Measurements from ENCODE around the gene TRAF2.
A peak's percentile ranks its signal among the peaks of the same experiment; 100 is the strongest.

Gene TRAF2

DNA sequence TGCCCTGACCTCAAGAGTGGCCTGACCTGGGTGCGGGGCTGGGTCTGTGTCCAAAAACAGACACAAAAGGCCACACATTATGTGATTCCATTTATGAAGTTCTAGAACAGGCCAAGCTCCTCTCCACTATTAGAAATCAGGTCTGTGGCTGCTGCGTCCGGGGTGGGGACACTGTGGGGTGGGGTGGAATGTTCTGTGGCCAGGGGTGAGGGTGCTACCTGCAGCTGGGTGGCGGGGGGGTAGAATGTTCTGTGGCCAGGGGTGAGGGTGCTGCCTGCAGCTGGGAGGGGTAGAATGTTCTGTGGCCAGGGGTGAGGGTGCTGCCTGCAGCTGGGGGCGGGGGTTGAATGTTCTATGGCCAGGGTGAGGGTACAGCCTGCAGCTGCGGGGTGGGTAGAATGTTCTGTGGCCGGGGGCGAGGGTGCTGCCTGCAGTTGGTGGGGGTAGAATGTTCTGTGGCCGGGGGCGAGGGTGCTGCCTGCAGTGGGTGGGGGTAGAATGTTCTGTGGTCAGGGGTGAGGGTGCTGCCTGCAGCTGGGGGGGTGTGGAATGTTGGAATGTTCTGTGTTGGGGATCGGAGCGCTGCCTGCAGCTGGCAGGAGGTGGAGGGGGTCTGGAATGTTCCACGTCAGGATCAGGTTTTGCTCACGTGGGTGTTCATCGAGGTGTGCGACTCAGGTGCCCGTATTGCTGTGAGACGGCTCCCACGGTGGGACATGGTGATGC lies 74.1 kb downstream of the TRAF2 start:
- Mint-ChIP-seq H3K36me3 (peaks cover 3 to 5% of the 10 kb centered on the region in 2 donors), H3K27me3 (peaks cover 13 to 16% of the 10 kb centered on the region in 2 donors), H3K27ac (no peak overlapping the region), H3K9me3 (peaks cover 6% of the 10 kb centered on the region in 2 donors), H3K4me1 (no peaks in the 10 kb centered on the region), H3K4me3 (no peak overlapping the region)
- DNase-seq (no peak), ATAC-seq (replicated peaks) (no peak)

DNA sequence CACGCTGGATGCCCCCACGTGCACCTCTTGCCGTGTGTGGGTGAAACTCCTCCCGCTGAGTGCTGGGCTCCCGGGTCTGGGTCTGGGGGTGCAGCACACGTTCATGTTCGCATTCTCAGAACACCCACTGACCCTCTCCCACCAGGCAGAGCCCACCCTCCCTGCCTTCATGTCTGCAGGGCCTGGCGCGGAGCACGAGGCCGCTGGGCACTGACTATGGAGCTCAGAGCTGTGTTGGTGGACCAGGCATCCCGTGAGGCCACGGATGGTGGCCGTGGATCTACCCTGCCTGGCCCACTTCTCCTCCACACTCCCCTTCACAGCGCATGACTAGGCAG lies 74.6 kb downstream of the TRAF2 start:
- Mint-ChIP-seq H3K4me3 (no peak overlapping the region), H3K36me3 (peaks cover 3 to 5% of the 10 kb centered on the region in 2 donors), H3K27ac (no peak overlapping the region), H3K9me3 (peaks cover 6% of the 10 kb centered on the region in 2 donors), H3K4me1 (peaks cover 3 to 4% of the 10 kb centered on the region in 2 donors), H3K27me3 (peaks cover 17 to 20% of the 10 kb centered on the region in 2 donors)
- no peak for ATAC-seq (replicated peaks)
- no peak for DNase-seq

DNA sequence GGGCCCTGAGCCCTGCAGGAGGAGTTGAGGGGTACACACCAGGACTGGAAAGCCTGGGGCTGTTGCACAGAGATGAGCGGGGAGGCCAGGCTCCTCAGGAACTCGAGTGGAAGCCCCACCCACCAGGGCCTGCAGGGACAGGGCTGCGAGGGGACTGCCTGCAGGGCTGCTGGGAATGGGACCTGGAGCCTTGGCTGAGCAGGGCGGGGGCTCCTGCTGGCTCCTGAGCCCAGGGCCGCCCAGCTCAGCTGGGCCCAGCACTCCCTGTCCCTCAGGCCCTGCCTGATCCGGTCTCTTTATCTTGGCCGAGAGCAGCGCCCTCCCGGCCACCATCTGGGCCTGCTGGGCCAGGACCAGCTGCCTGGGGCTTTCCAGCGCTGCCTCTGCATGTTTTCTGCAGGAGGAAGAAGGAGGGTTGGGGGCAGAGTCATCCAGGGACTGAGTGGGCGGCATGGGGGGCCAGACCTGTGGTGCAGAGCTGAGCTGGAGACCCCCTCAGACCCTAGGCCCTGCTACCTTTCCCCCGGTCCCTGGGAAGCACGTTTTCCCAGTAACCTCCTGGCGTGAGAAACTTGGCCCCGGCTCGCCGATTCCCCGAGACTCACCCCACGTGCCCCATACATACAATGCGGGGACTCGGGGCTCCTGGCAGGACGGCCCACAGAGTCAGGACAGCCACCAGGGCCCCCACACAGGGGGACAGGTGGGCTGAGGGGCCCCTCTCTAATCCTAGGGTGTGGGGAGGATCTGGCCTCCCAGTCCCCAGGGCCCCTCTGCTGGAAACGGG lies 75.2 kb downstream of the TRAF2 start:
- no peak overlapping the region for H3K4me3 Mint-ChIP-seq

DNA sequence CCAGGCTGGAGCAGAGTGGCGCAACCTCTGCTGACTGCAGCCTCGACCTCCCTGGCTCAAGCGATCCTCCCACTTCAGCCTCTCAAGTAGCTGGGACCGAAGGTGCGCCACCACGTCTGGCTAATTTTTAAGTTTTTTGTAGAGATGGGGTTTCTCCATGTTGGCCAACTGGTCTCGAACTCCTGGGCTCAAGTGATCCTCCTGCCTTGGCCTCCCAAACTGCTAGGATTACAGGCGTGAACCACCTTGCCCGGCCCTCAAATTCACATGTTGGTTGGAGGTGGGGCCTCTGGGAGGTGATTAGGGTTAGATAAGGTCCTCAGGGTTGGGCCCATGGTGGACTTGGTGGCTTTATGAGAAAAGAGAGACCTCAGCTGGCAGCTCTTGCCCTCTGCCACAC lies 75.8 kb downstream of the TRAF2 start:
- peaks cover 0 to 3% of the 10 kb centered on the region in 2 donors for H3K36me3 Mint-ChIP-seq
- H3K4me3 Mint-ChIP-seq, result no peak overlapping the region
- ATAC-seq (replicated peaks) (no peak), DNase-seq (no peak)
- H3K9me3 Mint-ChIP-seq, result no peaks in the 10 kb centered on the region
- H3K27ac Mint-ChIP-seq, result no peak overlapping the region
- peaks cover 7 to 11% of the 10 kb centered on the region in 2 donors for H3K4me1 Mint-ChIP-seq
- peaks cover 18 to 20% of the 10 kb centered on the region in 2 donors for H3K27me3 Mint-ChIP-seq

More for the DNA sequence above, 75.2 kb downstream of the TRAF2 start:
- Mint-ChIP-seq H3K4me1 (peaks cover 7 to 10% of the 10 kb centered on the region in 2 donors), H3K9me3 (peaks cover 4% of the 10 kb centered on the region in 2 donors), H3K27ac (no peak overlapping the region), H3K36me3 (peaks cover 3 to 4% of the 10 kb centered on the region in 2 donors), H3K27me3 (peaks cover 20% of the 10 kb centered on the region in 2 donors)
- ATAC-seq (replicated peaks), result no peak
- no peak for DNase-seq

DNA sequence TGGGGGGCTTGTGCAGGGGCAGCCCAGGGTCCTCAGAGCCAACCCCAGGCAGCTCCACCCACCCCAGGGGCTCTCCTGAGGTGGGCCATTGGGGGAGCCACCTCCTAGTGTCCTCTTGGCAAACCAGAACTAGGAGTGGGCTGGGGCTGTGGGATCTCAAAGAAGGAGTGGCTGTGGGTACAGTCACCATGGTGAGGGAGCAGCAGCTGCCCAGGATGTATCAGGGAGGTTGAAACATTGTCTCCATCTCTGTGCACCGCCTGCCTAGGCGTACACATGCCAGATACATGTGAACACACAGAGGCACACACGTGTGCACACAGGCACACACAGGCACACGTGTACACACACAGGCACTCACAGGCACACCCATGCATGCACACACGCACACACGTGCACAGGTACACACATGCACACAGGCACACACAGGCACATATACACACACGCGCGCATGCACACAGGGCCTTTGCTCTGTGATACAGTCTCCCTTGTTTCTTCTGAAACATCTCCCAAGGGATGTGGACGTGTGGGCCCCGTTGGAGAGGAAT lies 76.5 kb downstream of the TRAF2 start:
- DNase-seq (no peak), ATAC-seq (replicated peaks) (no peak)
- peaks cover 20% of the 10 kb centered on the region in 2 donors for H3K27me3 Mint-ChIP-seq
- H3K27ac Mint-ChIP-seq, result no peak overlapping the region
- H3K9me3 Mint-ChIP-seq, result no peaks in the 10 kb centered on the region
- H3K36me3 Mint-ChIP-seq, result peaks cover 0 to 3% of the 10 kb centered on the region in 2 donors
- no peak overlapping the region for H3K4me3 Mint-ChIP-seq
- peaks cover 7 to 11% of the 10 kb centered on the region in 2 donors for H3K4me1 Mint-ChIP-seq

DNA sequence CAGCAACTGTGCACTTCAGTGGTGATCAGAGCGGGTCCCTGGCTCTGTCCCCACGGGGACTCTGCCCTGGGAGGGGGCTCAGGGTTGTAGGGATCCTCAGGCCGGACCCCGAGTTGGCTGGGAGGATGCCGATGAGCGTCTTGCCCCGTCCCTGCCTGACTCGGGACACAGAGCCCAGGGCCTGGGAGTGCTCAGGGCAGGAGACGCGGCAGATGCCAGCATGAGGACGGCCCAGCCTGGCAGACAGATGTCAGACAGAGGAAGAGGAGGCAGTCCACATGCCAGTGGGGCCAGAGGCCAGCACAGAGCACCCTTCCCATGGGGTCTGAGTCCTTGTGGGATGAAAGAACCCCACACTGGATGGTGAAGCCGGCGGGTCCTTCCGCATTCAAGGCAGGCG lies 77.0 kb downstream of the TRAF2 start:
- ATAC-seq (replicated peaks) (no peak), DNase-seq (no peak)
- Mint-ChIP-seq H3K4me3 (no peak overlapping the region), H3K27ac (no peak overlapping the region), H3K36me3 (peaks cover 0 to 3% of the 10 kb centered on the region in 2 donors), H3K27me3 (peaks cover 20 to 24% of the 10 kb centered on the region in 2 donors), H3K4me1 (peaks cover 7 to 11% of the 10 kb centered on the region in 2 donors), H3K9me3 (no peaks in the 10 kb centered on the region)

DNA sequence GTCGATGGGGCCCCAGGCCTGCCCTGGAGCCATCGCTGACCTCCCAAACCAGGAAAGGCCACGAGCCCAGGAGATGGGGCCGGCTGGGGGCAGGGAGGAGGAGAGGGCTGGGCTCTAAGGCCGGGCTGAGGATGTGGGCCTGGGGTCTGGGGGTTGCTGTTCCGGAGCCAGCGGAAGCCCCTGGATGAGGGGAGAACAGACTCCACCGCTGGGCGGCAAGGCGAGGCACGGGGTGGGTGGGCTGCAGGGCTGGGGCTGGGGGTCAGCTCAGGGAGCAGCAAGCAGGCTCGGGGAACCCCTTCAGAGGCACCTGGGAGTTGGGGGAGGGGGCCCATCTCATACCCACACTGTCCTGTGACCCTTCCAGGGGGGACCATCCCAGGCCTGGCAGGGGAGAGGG lies 77.4 kb downstream of the TRAF2 start:
- peaks cover 7 to 11% of the 10 kb centered on the region in 2 donors for H3K4me1 Mint-ChIP-seq
- DNase-seq, result no peak

DNA sequence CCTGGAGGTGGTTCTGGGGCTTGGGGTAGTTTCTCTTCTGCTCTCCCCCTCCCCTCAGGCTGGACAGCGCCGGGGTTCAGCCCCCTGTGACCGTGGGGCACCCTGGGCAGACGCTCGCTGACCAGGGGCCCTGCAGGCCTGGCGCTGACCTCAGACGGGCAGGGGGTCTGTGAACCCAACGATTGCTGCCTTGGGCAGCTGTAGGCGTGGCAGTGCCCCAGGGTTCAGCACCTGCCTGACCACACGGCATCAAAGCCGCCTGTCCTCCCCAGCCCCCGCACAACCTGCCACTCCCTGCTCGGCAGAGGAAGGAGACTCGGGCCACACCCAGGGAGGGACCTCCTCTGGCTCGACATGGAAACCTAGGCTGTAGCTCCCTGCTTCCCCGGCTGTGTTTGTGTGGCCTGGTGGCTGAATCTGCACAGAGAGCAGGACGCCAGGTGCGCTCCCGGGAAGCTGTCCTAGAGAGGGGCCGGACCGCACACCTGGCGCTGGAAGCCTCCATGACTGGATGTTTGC lies 77.9 kb downstream of the TRAF2 start:
- no peak overlapping the region for H3K27ac Mint-ChIP-seq
- H3K27me3 Mint-ChIP-seq, result peaks cover 13 to 20% of the 10 kb centered on the region in 2 donors
- DNase-seq (no peak), ATAC-seq (replicated peaks) (no peak)
- H3K36me3 Mint-ChIP-seq, result no peaks in the 10 kb centered on the region
- no peaks in the 10 kb centered on the region for H3K9me3 Mint-ChIP-seq
- peaks cover 7 to 11% of the 10 kb centered on the region in 2 donors for H3K4me1 Mint-ChIP-seq
- H3K4me3 Mint-ChIP-seq, result no peak overlapping the region

More for the DNA sequence above, 77.4 kb downstream of the TRAF2 start:
- no peak overlapping the region for H3K27ac Mint-ChIP-seq
- H3K9me3 Mint-ChIP-seq, result no peaks in the 10 kb centered on the region
- H3K36me3 Mint-ChIP-seq, result peaks cover 0 to 2% of the 10 kb centered on the region in 2 donors
- no peak for ATAC-seq (replicated peaks)
- H3K4me3 Mint-ChIP-seq, result no peak overlapping the region
- H3K27me3 Mint-ChIP-seq, result peaks cover 18 to 23% of the 10 kb centered on the region in 2 donors

DNA sequence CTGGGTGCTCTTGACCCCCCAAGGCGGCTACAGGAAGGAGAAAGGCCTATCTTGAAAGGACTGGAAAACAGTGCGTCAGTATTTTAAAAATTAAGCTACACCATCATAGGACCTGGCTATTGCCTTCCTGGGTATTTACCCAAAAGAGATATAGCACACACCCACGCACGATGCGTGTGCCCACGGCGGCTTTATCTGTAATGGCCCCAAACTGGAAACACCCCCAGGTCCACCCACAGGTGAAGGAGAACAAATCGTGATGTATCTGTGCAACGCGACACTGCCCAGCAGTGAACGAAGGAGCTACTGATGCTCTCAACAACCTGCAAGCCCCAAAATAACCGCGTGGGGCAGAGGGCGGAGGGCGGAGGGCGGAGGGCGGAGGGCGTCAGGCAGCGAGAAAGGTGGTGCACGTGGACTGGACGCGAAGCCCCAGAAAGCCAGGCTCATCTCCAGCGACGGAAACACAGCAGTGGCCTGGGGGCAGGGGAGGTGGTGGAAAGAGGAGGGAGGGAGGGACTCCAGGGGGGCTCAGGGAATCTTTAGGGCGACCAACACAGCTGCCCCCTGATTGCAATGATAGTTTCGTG lies 78.6 kb downstream of the TRAF2 start:
- H3K4me3 Mint-ChIP-seq, result no peak overlapping the region
- H3K4me1 Mint-ChIP-seq, result peaks cover 7 to 11% of the 10 kb centered on the region in 2 donors
- DNase-seq (no peak), ATAC-seq (replicated peaks) (no peak)
- H3K27me3 Mint-ChIP-seq, result peaks cover 14 to 24% of the 10 kb centered on the region in 2 donors
- no peaks in the 10 kb centered on the region for H3K9me3 Mint-ChIP-seq
- H3K27ac Mint-ChIP-seq, result no peak overlapping the region
- no peaks in the 10 kb centered on the region for H3K36me3 Mint-ChIP-seq

DNA sequence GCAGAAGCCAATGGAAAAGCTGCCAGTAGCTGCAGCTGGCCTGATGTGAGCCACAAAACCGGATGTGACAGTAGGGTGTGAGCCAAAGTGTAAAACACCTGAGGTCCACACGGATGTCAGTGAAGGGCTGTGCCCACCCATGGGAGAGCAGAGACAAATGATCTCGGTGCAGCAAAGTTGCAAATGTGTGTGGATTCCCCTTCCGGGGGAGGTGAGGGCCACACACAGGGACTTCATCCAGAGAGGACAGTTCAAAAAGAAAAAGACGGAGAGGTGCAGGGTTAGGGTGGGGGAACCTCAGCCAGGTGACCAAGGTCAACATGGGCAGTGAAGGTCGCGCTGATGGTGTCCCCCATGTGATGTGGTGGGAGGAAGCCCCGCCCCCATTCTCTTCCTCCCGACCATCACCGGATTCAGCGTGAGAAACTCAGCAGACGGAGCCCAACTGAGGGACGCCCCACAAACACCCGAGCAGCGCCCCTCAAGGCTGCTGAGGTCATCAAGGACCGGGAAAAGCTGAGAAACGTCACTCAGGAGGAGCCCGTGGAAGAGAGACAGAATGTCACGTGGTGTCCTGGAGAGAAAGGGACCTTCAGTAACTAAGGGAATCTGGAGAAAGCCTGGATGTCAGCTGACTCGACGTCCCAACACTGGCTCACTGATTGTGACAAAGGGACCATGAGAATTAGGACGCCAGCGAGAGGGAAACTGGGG lies 79.6 kb downstream of the TRAF2 start:
- peak overlapping the region in 1 of 2 donors; percentile 61 for H3K4me3 Mint-ChIP-seq
- peaks cover 8 to 11% of the 10 kb centered on the region in 2 donors for H3K4me1 Mint-ChIP-seq
- ATAC-seq (replicated peaks), result peak in 1 of 2 donors; percentile 76
- no peaks in the 10 kb centered on the region for H3K36me3 Mint-ChIP-seq
- H3K27me3 Mint-ChIP-seq, result peaks cover 18 to 31% of the 10 kb centered on the region in 2 donors
- H3K9me3 Mint-ChIP-seq, result no peaks in the 10 kb centered on the region
- H3K27ac Mint-ChIP-seq, result peak overlapping the region; percentile 16
- DNase-seq, result no peak

DNA sequence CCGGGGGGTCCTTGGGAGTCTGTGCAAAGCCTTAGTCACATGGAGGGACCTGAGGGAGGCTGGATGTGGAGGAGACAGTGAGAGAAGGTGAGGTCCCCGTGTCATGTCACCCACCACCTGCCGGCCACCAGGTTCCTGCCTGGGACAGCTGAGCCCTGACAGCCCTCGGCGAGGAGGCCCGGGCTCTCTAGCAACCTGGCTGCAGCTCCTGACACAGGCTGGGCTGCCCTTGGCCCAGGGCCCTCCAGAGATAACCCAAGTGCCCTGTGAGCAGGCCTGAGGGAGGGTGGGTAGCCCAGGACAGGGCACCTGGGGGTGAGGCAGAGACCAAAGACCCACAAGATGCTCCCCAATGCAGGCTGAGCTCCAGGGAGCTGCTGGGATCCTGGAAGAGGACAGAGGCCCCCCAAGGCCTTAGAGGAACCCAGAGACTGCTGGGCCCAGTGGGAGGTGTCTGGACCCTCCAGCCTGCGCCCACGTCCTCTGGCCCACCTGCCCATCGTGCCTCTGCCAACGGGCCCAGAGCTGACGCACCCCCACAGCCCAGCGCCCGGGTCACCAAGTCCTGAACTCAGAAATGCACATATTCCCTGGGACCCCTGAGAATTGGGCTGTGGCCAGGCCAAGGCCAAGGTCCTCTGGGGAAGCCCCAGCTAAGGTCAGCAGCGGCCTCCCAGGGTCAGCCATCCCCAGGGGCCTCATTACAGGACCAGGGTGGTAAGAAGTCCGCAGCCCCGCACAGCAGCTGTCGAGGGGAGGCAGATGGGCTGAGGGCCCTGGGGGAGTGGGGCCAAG lies 82.2 kb downstream of the TRAF2 start:
- Mint-ChIP-seq H3K36me3 (no peaks in the 10 kb centered on the region), H3K9me3 (no peaks in the 10 kb centered on the region), H3K27me3 (peaks cover 18 to 30% of the 10 kb centered on the region in 2 donors), H3K4me1 (peaks cover 8 to 11% of the 10 kb centered on the region in 2 donors), H3K4me3 (no peak overlapping the region), H3K27ac (no peak overlapping the region)
- no peak for ATAC-seq (replicated peaks)
- no peak for DNase-seq

DNA sequence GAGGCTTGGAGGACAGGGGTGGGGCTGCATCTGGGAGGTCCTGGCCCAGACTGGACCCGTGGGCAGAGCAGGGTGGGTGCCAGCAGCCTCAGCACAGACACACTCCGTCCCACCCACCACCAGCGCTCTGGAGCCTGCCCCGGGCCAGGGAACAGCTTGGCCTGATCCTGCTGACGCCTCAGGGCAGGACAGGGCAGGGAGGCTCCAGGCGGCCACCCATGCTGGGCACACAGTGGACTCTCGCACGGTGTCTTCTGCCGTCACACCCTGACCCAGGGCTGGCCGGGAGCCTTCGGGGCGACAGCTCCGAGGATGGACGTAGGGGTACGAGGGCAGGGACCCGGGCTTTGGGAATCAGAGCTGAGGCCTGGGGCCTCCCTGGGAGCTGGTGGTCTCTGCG lies 82.8 kb downstream of the TRAF2 start:
- peaks cover 8 to 11% of the 10 kb centered on the region in 2 donors for H3K4me1 Mint-ChIP-seq
- no peak overlapping the region for H3K4me3 Mint-ChIP-seq
- no peaks in the 10 kb centered on the region for H3K36me3 Mint-ChIP-seq
- DNase-seq (no peak), ATAC-seq (replicated peaks) (no peak)
- peaks cover 18 to 30% of the 10 kb centered on the region in 2 donors for H3K27me3 Mint-ChIP-seq
- H3K9me3 Mint-ChIP-seq, result no peaks in the 10 kb centered on the region
- no peak overlapping the region for H3K27ac Mint-ChIP-seq

DNA sequence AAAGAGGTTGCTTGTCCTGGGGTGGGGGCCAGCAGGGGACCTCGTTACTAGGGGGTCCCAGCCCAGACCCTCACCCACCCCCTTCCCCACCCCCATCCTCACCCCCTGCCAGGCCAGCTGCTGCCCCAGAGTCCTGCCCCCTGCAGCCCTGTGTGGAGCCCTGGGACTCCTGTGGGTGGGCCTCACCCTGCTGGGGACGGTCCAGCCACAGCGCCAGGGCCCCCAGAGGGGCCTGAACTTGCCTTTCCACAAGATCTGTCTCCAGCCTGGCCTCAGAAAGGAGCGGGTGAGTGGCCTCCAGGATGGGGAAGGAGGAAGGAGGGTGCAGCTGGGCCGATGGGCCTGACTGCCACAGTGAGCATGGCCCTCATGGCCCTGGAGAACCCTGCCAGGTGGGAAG lies 83.5 kb downstream of the TRAF2 start:
- no peaks in the 10 kb centered on the region for H3K36me3 Mint-ChIP-seq
- H3K4me1 Mint-ChIP-seq, result peaks cover 8 to 11% of the 10 kb centered on the region in 2 donors
- no peak for DNase-seq
- H3K4me3 Mint-ChIP-seq, result no peak overlapping the region
- H3K9me3 Mint-ChIP-seq, result no peaks in the 10 kb centered on the region
- H3K27me3 Mint-ChIP-seq, result peaks cover 18 to 32% of the 10 kb centered on the region in 2 donors
- peak overlapping the region; percentile 47 for H3K27ac Mint-ChIP-seq
- ATAC-seq (replicated peaks), result no peak

All from stimulated activated naive B cell treated with anti-CD40 and anti-IgM and Interleukin-4, amounts not matched to agents 10 μg/mL and 1 μg/mL and 100 μg/mL, for 72 hours (primary cell).